Endothelial cell of umbilical vein (primary cell): Measurements from ENCODE around the gene NMT2. TPM values are rescaled to one million over a fixed set of nuclear protein-coding genes. Genes with fewer than 3 reads are reported as not detected.

Experiments used
- BruUV-seq: library from RNA; stranded (reverse); fragments of 400-500 nt; replicated peaks from 2 replicates; lab custom pipeline; 2021; lab: Mats Ljungman, UMichigan
- CTCF ChIA-PET: fragments of 300-600, 350-600 bp; sonication (Branson Sonifier 250); formaldehyde crosslinking; loops from one replicate; lab custom pipeline; 2021; ENCODE audit warnings: antibody characterized with exemption, inconsistent platforms; lab: Charles Lee
- POLR2A ChIA-PET: fragments of 300-600, 350-600 bp; sonication (Branson Sonifier 250); formaldehyde crosslinking; loops from one replicate; lab custom pipeline; 2021; ENCODE audit warnings: antibody characterized with exemption, inconsistent platforms; lab: Charles Lee
- DNase-seq: peaks from one replicate; pipeline ENCODE4 v3.0.0-alpha.2; 2011; ENCODE audit warnings: low read depth, low spot score
- FAIRE-seq: peaks from 2 replicates; lab custom pipeline; 2011; peaks lifted over from hg19 to GRCh38; lab: Jason Lieb, UNC
- H2AFZ ChIP-seq: 2 replicates; pipeline ENCODE4 v1.6.0; 2012; ENCODE audit warnings: low read depth, low read length, control low read depth, inconsistent platforms
- H3K27ac ChIP-seq: 2 replicates; pipeline ENCODE4 v1.5.1; 2011; ENCODE audit warnings: low read depth, mild to moderate bottlenecking, control low read depth, low read length, moderate library complexity; ENCODE audit not compliant: insufficient read depth
- H3K27me3 ChIP-seq, 2 experiments: 2 replicates each; pipeline versions ENCODE4 v1.6.0 to v1.6.1; 2011; ENCODE audit warnings: low read length in 2 of 2, mixed read lengths in 1 of 2; ENCODE audit not compliant: control insufficient read depth in 2 of 2, insufficient read depth in 2 of 2
- H3K36me3 ChIP-seq, 2 experiments: 2 replicates in 1 of 2; 3 replicates in 1 of 2; pipeline ENCODE4 v1.5.1; 2011; ENCODE audit warnings: low read length in 2 of 2, mild to moderate bottlenecking in 1 of 2, moderate library complexity in 1 of 2; ENCODE audit not compliant: control insufficient read depth in 2 of 2, insufficient read depth in 2 of 2; ENCODE audit errors: extremely low read depth in 1 of 2
- H3K4me1 ChIP-seq: 3 replicates; pipeline ENCODE4 v1.5.1; 2011; ENCODE audit warnings: mild to moderate bottlenecking, low read length; ENCODE audit not compliant: control insufficient read depth, insufficient read depth; ENCODE audit errors: extremely low read depth
- H3K4me2 ChIP-seq: 2 replicates; pipeline ENCODE4 v1.6.1; 2011; ENCODE audit warnings: low read length, control low read depth, mixed read lengths; ENCODE audit not compliant: insufficient read depth
- H3K4me3 ChIP-seq, 3 experiments: fragments of 200-600 bp in 1 of 3; sonication (generic), shearing (Covaris generic) in 1 of 3; replicated peaks in 1 of 3; 2 replicates each; pipeline ENCODE4 v1.5.1; 2011 to 2016; ENCODE audit warnings: control low read depth in 3 of 3, low read length in 3 of 3, mild to moderate bottlenecking in 2 of 3, inconsistent platforms in 1 of 3, low read depth in 1 of 3, moderate library complexity in 1 of 3; ENCODE audit not compliant: insufficient read depth in 1 of 3
- H3K79me2 ChIP-seq: 2 replicates; pipeline ENCODE4 v1.6.0; 2012; ENCODE audit warnings: low read length, inconsistent platforms; ENCODE audit not compliant: control insufficient read depth, insufficient read depth
- H3K9ac ChIP-seq: replicated peaks from 2 replicates; pipeline ENCODE3; 2011; ENCODE audit warnings: low read length, control low read depth; ENCODE audit not compliant: insufficient read depth; ENCODE audit errors: extremely low read depth
- H3K9me1 ChIP-seq: replicated peaks from 3 replicates; pipeline ENCODE4 v1.6.0; 2011; ENCODE audit warnings: mild to moderate bottlenecking, low read length; ENCODE audit not compliant: control insufficient read depth, insufficient read depth; ENCODE audit errors: extremely low read depth
- H3K9me3 ChIP-seq: replicated peaks from 2 replicates; pipeline ENCODE4 v1.5.1; 2012; ENCODE audit warnings: low read length, inconsistent platforms; ENCODE audit not compliant: control insufficient read depth, insufficient read depth
- H4K20me1 ChIP-seq: replicated peaks from 2 replicates; pipeline ENCODE3; 2011; ENCODE audit warnings: mild to moderate bottlenecking, low read length; ENCODE audit not compliant: control insufficient read depth, insufficient read depth; ENCODE audit errors: extremely low read depth
- CTCF ChIP-seq, 2 donors: IDR thresholded peaks; 1 replicate in 1 of 2; 2 replicates in 1 of 2; pipeline ENCODE4 v1.5.1; 2011; ENCODE audit warnings: low read length in 2 of 2, mild to moderate bottlenecking in 2 of 2, moderate library complexity in 2 of 2, control low read depth in 1 of 2, inconsistent platforms in 1 of 2, low read depth in 1 of 2; ENCODE audit not compliant: insufficient read depth in 1 of 2; ENCODE audit errors: extremely low read depth in 1 of 2
- FOS ChIP-seq: IDR thresholded peaks from 2 replicates; pipeline ENCODE4 v1.6.1; 2011; ENCODE audit warnings: mild to moderate bottlenecking, low read length, moderate library complexity, borderline replicate concordance; ENCODE audit not compliant: insufficient read depth
- GATA2 ChIP-seq: IDR thresholded peaks from 2 replicates; pipeline ENCODE4 v1.7.0; 2011; ENCODE audit warnings: low read depth, mild to moderate bottlenecking, moderate library complexity, mixed read lengths, low read length; ENCODE audit not compliant: insufficient read length, insufficient read depth
- JUN ChIP-seq: IDR thresholded peaks from 2 replicates; pipeline ENCODE4 v1.6.1; 2011; ENCODE audit warnings: borderline replicate concordance, low read depth; ENCODE audit not compliant: insufficient read length, insufficient read depth
- MAX ChIP-seq: IDR thresholded peaks from 2 replicates; pipeline ENCODE4 v1.6.1; 2011; ENCODE audit not compliant: insufficient read depth, insufficient read length
- MYC ChIP-seq: IDR thresholded peaks from one replicate; pipeline ENCODE4 v1.6.1; 2011; ENCODE audit warnings: mild to moderate bottlenecking, low read depth, low read length
- POLR2A ChIP-seq: IDR thresholded peaks from 2 replicates; pipeline ENCODE4 v1.6.1; 2012; ENCODE audit warnings: low read depth, mild to moderate bottlenecking, control low read depth, low read length
- dilution Hi-C: fragments of 300-500 bp; cut with MboI; formaldehyde crosslinking; loops from one replicate; pipeline ENCODE4 v1.15.0; 2019; ENCODE audit warnings: low sequenced_read_pairs; ENCODE audit not compliant: extremely low pct_ligation_motif_present
- intact Hi-C: fragments of 100-400 bp; cut with micrococcal nuclease; formaldehyde crosslinking; loops from one replicate; pipeline ENCODE4 v1.10.0; 2022
- polyA plus RNA-seq, 4 experiments: library from polyadenylated mRNA; depleted of rRNA in 3 of 4; stranded (reverse) in 3 of 4; unstranded in 1 of 4; fragments of >200 nt; gene quantifications; 2 replicates each; pipeline versions ENCODE4 v1.2.1 to v1.2.3, GENCODE V29; 2011 to 2012; ENCODE audit warnings: missing spikeins in 1 of 4
- total RNA-seq: library from RNA; stranded (reverse); gene quantifications from 2 replicates; pipeline ENCODE4 v1.2.3, GENCODE V29; 2021

Gene NMT2
- total and polyA plus RNA-seq, 2 donors (not counting 3 experiments of a cell fraction or from before 2014, with no cell fraction given), result 39.0 to 109 TPM

GRCh38 chr10:15209827-15210509, 41.5 kb upstream of the NMT2 start:
- POLR2A ChIA-PET, result no interaction called here
- Histone ChIP-seq H3K27ac (no peak overlapping the region), H3K4me1 (peaks cover 11% of the 10 kb centered on the region), H3K9ac (no peak overlapping the region), H2AFZ (no peak overlapping the region), H4K20me1 (no peaks in the 10 kb centered on the region), H3K4me2 (no peak overlapping the region), H3K4me3 (no peak overlapping the region), H3K36me3 (peaks cover 12 to 13% of the 10 kb centered on the region in 2 experiments), H3K79me2 (peaks cover 13% of the 10 kb centered on the region), H3K27me3 (no peaks in the 10 kb centered on the region), H3K9me3 (no peaks in the 10 kb centered on the region), H3K9me1 (no peaks in the 10 kb centered on the region)
- dilution Hi-C loops, result no loop called here
- FAIRE-seq (peak; percentile 67), DNase-seq (peak; percentile 72)
- no TSS peak for BruUV-seq
- TF ChIP-seq JUN (no peak), MAX (no peak), CTCF (IDR thresholded peaks at IDR 0.05; ENCODE audit: extremely low read depth in 1 of 2, insufficient read depth in 1 of 2, low read depth in 1 of 2, low read length in 2 of 2) (peak; percentile 85 to 86), POLR2A (no peak), MYC (no peak), FOS (no peak), GATA2 (no peak)
- CTCF ChIA-PET, result interaction anchor here (0.8 to 4.9 kb wide), 5 partner anchors 10 to 161 kb away, joined by 3 to 24 read pairs (median 4); partner anchors contain the start of gene FAM171A1
- intact Hi-C loops, result loop anchor here (1.0 kb wide), 1 partner anchor 159 kb away; no protein-coding TSS in a partner anchor
